ENCODE measurements around the gene SLC29A4.
"Not testable (repeated sequence)": the region's sequence is repeated elsewhere in the genome, so short reads cannot be mapped to it uniquely, and the experiment has no call there.

Gene SLC29A4

GRCh38 chr7:5282543-5283316 lies at the start of gene SLC29A4:
TSS of gene SLC29A4 (plus strand) at chr7:5282943. CDS start at chr7:5287817, 4,874 bp downstream.
- no peak for DNase-seq (ENCODE audit: low read depth)

- no peak for DNase-seq (ENCODE audit: low read depth)
Observed at GRCh38 chr7:5234852-5235831, 47.6 kb upstream of the SLC29A4 start.

- peak; percentile 48 for DNase-seq (ENCODE audit: low read depth)
Observed at GRCh38 chr7:5237286-5237685, 45.5 kb upstream of the SLC29A4 start.

GRCh38 chr7:5238500-5238899 lies 44.2 kb upstream of the SLC29A4 start:
- no peak for DNase-seq (ENCODE audit: low read depth)

GRCh38 chr7:5243261-5243660 lies 39.5 kb upstream of the SLC29A4 start:
- DNase-seq (ENCODE audit: low read depth), result no peak

GRCh38 chr7:5248201-5248885 lies 34.4 kb upstream of the SLC29A4 start:
- DNase-seq (ENCODE audit: low read depth), result no peak

GRCh38 chr7:5250787-5251186 lies 32.0 kb upstream of the SLC29A4 start:
- not testable (repeated sequence) for DNase-seq (ENCODE audit: low read depth)

DNA sequence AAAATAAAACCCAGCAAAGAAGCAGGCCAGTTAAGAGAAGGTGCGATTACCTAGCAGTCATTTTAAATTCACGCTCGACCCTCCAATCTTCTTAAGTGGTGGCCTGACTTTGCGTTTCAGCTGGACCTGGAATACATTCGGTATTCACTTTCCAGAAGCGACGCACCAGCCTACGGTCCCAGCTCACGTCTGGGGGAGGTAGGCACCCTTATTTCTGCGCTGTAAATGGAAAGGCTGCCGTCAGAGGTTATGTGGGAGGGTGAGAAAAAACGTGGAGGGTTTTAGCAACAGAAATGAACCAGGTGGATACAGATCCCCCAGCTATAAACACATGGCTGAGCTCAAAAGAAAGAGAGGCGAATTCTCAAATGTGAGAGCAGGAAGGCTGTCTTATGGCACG lies 29.2 kb upstream of the SLC29A4 start:
- DNase-seq (ENCODE audit: low read depth), result not testable (repeated sequence)

DNA sequence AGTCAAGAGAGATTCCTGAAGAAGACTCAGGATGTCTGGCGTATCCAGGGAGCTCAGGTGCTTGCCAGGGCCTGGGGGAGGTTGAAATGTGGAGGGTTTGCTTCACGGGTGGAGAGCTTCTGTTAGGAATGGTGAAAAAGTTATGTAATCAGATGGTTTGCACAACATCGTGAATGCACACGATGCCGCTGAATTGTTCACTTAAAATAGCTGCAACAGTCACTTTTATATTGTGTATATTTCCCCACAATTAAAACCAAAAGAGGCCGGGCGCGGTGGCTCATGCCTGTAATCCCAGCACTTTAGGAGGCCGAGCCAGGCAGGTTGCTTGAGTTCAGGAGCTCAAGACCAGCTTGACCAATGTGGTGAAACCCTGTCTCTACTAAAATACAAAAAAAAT lies 28.4 kb upstream of the SLC29A4 start:
- DNase-seq (ENCODE audit: low read depth), result not testable (repeated sequence)

DNA sequence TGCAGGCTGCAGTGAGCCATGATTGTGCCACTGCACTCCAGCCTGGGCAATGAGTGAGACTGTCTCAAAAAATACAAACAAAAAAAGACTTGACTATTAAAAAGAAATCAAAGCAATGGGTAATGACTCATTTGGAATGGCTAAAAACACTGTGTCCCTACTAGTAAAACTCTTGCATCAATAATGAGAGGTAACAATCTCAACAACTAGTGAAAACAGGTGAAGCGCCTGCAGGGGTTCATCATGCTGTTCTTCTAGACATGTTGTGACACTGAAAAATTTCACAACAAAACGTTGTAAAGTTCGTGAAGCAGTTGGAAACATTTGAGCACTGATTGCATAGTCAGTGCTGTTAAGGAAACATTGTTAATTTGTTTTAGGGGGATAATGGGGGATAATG lies 26.9 kb upstream of the SLC29A4 start:
- DNase-seq (ENCODE audit: low read depth), result no peak

GRCh38 chr7:5260530-5261068 lies 22.1 kb upstream of the SLC29A4 start:
- DNase-seq (ENCODE audit: low read depth), result not testable (repeated sequence)

DNA sequence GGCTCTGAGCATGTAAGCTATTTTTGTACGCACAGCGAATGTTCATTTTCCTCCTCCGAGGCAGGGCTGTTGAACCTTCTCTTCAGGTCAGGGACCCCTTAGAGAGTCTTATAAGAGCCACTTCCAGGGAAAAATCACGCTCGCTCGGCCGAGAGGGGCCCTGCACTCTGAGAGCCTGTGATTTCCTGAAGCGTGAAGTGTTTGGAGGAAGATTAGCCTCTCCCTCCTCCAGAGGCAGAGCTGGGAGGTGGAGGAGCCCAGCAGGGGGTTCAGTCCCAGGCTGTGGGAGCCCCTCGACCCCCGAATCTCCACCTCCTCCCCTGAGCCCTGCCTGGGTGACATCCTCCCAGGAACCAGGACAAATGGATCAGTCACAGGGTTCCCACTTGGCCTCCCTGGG lies 19.7 kb upstream of the SLC29A4 start:
- not testable (repeated sequence) for DNase-seq (ENCODE audit: low read depth)

DNA sequence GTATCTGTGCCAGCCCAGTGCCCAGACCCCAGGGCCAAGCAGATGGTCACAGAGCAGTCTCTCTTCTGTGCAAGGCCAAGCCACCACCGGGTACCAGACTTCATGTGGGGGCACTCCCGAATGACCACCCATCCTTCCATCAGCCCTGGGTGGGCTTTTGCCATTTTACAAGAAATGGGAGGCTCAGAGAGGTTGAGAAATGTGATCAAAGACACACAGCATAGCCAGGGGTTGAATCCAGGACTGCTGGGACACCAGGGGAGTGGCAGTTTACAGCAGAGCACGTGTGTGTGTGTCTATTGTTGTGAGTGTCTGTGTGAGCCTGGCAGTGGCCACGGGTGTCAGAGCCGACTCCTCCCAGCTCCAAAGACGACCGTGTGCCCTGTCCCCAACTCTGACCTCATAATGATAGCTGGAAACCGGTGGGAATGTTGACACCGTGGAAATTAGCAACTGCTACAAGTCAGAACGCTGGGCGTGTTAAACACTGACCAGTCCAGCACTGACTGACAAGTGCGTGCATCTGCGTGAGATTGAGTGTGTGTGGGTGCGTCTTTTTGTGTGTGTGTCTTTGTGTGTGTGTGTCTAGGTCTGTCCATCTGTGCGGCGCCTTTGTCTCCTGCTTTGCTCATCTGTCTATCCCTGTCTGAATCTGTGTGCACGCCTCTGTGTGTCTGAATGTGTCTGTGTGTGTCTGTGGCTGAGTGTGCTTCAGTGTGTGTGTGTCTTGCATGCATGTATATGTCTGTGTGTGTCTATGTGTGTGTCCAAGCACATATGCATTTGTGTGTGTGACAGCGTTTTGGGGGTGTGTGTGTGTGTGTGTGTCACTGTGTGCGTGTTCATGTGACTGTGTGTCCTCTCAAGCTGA lies 17.2 kb upstream of the SLC29A4 start:
- no peak for DNase-seq (ENCODE audit: low read depth)

GRCh38 chr7:5266191-5267028 lies 16.3 kb upstream of the SLC29A4 start:
- no peak for DNase-seq (ENCODE audit: low read depth)

DNA sequence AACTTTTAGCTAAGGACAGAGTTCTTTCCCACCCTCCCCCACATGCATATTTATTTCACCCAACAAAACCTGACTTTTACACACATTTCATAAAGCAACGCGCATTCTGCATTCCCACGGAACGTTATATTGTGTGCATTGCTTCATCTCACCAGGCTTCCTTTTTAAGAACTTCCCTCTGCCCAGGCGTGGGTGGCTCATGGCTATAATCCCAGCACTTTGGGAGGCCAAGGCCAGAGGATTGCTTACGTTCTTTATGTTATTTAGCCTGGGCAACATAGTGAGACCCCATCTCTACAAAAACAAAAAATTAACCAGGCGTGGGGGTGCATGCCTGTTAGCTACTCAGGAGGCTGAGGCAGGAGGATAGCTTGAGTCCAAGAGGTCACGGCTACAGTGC lies 14.9 kb upstream of the SLC29A4 start:
- DNase-seq (ENCODE audit: low read depth), result not testable (repeated sequence)

DNA sequence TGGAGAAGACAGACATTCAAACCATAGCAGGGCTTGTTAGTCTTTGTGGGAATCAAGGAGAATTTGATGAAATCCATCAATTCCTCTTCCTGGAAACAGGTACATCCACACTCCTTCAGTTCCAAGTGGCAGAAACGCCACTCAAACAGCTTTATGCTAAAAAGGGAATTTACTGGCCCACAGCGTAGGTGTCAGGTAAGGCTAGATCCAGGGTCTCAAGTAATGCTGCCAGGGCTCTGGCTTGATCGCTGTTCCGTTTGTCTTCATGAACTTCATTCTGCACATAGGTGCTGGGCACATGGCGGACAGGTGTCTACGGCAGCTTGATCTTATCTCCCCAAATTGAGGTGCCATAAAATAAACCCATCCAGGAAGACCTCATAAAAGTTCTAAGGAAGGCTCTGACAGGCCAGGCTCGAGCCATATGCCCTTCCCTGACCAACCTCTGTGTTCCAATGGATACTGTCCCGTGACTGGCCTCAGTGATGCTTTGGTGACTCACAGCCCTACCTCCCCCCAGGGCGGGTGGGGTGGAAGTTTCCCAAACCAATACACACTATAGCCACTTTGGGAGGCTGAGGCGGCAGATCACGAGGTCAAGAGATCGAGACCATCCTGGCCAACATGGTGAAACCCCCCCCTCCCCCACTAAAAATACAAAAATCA lies 12.6 kb upstream of the SLC29A4 start:
- not testable (repeated sequence) for DNase-seq (ENCODE audit: low read depth)

DNA sequence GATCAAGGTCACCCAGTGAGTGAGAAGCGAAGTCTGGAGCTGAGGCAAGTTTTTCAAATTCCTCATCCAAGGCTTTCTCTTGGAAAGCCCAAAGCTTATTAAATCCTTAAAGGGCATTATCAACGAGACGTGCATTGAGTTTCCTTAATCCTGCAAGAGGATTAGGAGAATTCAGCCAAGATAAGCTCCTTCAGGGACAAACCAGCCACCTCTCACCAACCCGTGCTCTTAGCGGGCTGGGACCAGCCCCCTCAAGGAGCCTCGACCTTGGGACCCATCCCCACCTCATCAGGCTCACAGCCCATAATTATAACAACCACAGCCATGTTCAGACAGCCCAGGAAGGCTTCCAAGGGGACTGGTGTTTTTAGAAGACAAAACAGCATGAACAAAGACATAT lies 12.0 kb upstream of the SLC29A4 start:
- no peak for DNase-seq (ENCODE audit: low read depth)

DNA sequence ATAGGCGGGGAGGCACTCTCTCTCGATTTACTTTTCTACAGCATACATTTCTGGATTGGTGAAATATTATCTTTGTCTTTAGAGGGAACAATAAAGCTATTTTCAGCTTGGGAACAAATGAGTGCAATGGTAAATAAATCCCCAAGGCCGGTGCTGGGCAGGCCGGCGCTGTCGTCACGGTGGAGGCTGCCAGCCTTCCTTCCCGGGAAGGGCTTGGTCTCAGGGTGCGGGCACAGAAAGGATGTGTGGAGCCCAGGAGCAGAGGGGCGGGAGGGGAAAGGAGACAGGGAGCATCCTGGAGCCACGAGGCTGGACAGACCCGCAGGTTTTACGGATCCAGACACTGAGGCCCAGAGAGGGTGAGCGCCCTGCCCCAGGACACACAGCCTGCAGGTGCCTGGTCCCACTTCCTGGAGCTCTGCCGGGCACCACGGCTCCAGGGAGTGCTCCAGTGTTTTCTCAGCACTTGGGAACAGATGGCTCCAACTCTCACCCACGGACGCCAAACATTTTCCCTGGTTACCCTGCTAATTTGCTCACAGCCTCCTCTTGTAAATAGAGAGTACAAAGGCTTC lies 8.8 kb upstream of the SLC29A4 start:
- DNase-seq (ENCODE audit: low read depth), result not testable (repeated sequence)

GRCh38 chr7:5274441-5274840 lies 8.3 kb upstream of the SLC29A4 start:
- no peak for DNase-seq (ENCODE audit: low read depth)
